GM10266 (cell line): ENCODE data around the gene BMP2K.
A peak's percentile ranks its signal among the peaks of the same experiment; 100 is the strongest.

Source experiments
- DNase-seq: peaks from one replicate; pipeline ENCODE4 v3.0.0; 2012; ENCODE audit errors: extremely low spot score
- CTCF ChIP-seq: IDR thresholded peaks from 2 replicates; pipeline ENCODE4 v1.5.1; 2012; ENCODE audit warnings: mild to moderate bottlenecking, low read depth; ENCODE audit not compliant: control insufficient read depth, insufficient read depth; ENCODE audit errors: missing control alignments

BMP2K gene

GRCh38 chr4:78910612-78911011, 134.5 kb downstream of the BMP2K start:
- TF ChIP-seq CTCF = no peak

GRCh38 chr4:78922207-78922606, 146.1 kb downstream of the BMP2K start:
- no peak for TF ChIP-seq CTCF
- DNase-seq = no peak

More at GRCh38 chr4:78910612-78911011, 134.5 kb downstream of the BMP2K start:
- DNase-seq = no peak

GRCh38 chr4:78923464-78924312, 147.5 kb downstream of the BMP2K start:
- TF ChIP-seq CTCF = peak; percentile 40
- DNase-seq = no peak

- DNase-seq = no peak
- TF ChIP-seq CTCF = no peak
These were observed 150.7 kb downstream of the BMP2K start for GRCh38 chr4:78926826-78927225.

- no peak for DNase-seq
- TF ChIP-seq CTCF = no peak
These were observed 152.7 kb downstream of the BMP2K start for GRCh38 chr4:78928835-78929234.

- DNase-seq = no peak
- TF ChIP-seq CTCF = no peak
These were observed 154.0 kb downstream of the BMP2K start for GRCh38 chr4:78930016-78930629.

- DNase-seq = no peak
- no peak for TF ChIP-seq CTCF
These were observed 160.8 kb downstream of the BMP2K start for GRCh38 chr4:78936989-78937388.
